ENCODE results near the gene WNT7B. TPM values are rescaled to one million over a fixed set of nuclear protein-coding genes. Genes with fewer than 3 reads are reported as not detected.

Gene WNT7B
- total RNA-seq, 1 donor from 2014 or later = 5.4 TPM

DNA sequence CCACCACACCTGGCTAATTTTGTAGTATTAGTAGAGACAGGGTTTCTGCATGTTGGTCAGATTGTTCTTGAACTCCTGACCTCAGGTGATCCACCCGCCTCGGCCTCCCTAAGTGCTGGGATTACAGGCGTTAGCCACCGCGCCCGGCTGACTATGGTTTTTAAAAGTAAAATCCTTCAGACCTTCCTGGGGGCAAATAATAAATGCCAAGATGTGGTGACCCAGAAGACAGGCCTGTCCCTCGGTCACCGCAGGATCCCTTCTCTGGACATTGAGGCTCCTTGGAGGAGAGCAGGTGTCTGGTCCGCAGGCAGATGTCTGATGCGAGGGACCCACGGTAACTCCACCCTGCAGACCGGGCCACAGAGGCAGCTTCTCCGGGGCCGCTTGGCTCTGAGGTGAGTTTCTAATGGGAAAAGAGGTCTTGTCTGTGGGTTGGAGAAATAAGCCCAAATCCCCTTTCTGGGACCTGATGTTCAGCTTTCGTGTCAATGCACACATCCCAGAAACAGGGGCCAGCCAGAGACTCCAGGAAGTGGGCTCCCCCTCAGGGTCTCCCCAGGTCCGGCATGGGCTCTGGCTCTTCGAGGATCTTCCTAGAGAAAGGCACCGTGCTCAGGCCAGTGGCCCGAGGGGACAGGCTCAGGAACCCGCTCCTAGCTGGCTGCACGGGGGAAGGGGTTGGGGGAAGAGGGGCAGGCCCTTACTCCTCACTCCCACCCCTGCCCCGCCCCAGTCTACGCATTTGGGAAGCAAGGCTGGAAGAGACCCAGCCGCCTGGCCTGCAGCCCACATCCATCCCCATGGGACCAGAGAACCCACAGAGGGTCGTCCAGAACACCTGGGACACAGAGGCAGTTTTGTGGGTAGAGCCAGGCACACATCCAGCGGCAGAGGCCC is 100.6 kb downstream of the WNT7B start:
- peaks cover 30% of the 10 kb centered on the region for H3K27me3 ChIP-seq
- ATAC-seq (no peak), DNase-seq (peak; percentile 52)
- TF ChIP-seq, protein P1, sequence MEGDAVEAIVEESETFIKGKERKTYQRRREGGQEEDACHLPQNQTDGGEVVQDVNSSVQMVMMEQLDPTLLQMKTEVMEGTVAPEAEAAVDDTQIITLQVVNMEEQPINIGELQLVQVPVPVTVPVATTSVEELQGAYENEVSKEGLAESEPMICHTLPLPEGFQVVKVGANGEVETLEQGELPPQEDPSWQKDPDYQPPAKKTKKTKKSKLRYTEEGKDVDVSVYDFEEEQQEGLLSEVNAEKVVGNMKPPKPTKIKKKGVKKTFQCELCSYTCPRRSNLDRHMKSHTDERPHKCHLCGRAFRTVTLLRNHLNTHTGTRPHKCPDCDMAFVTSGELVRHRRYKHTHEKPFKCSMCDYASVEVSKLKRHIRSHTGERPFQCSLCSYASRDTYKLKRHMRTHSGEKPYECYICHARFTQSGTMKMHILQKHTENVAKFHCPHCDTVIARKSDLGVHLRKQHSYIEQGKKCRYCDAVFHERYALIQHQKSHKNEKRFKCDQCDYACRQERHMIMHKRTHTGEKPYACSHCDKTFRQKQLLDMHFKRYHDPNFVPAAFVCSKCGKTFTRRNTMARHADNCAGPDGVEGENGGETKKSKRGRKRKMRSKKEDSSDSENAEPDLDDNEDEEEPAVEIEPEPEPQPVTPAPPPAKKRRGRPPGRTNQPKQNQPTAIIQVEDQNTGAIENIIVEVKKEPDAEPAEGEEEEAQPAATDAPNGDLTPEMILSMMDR (IDR thresholded peaks at IDR 0.05) = no peak
- peaks cover 6% of the 10 kb centered on the region for H3K9me3 ChIP-seq
- H3K4me1 ChIP-seq = peaks cover 4% of the 10 kb centered on the region
- intact Hi-C loops (cut with DNase I) = no loop called here
- no peak overlapping the region for H3K4me3 ChIP-seq
- H3K36me3 ChIP-seq = no peaks in the 10 kb centered on the region
- no peak overlapping the region for H3K27ac ChIP-seq

DNA sequence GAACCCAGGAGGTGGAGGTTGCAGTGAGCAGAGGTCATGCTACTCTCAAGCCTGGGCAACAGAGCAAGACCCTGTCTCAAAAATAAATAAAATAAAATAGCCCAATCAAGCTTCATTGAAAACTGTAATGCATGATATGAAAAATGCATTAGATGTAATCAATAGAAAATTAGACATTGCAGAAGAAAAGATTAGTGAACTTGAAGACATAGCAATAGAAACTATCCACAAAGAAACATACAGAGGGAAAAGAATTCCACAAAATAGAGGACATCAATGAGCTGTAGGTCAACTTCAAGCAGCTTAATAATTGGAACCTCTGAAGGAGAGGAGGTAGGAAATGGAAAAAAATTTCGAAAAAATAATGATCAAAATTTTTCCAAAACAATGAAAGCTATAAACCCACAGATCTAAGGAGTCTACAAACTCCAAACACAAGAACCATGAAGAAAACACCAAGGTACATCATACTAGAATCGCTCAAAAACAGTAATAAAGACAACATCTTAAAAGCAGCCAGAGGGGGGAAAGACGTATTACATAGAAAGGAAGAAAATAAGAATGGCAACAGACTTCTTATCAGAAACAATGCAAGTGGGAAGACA is 104.2 kb downstream of the WNT7B start:
- Histone ChIP-seq H3K9me3 (peaks cover 6% of the 10 kb centered on the region), H3K27me3 (peaks cover 8% of the 10 kb centered on the region), H3K27ac (no peak overlapping the region), H3K36me3 (no peaks in the 10 kb centered on the region), H3K4me1 (peaks cover under 1% of the 10 kb centered on the region), H3K4me3 (no peak overlapping the region)
- TF ChIP-seq, protein P1 (IDR thresholded peaks at IDR 0.05) = no peak
- ATAC-seq (no peak), DNase-seq (no peak)
- intact Hi-C loops (cut with DNase I) = no loop called here

DNA sequence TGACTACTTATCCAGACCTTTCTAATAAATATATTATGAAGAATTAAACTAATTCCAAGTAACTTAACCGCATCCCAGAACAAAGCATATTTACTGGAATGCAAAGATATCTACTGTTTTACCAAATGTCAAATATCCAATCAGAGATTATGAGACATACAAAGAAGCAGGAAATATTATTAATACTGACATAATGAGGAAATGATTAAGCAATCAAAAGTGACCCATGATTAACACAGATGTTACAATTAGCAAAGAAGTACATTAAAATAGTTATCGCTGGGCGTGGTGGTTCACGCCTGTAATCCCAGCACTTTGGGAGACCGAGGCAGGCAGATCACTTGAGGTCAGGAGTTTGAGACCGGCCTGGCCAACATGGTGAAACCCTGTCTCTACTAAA is 105.2 kb downstream of the WNT7B start:
- TF ChIP-seq, protein P1 (IDR thresholded peaks at IDR 0.05) = no peak
- H3K27me3 ChIP-seq = peaks cover 13% of the 10 kb centered on the region
- peaks cover 6% of the 10 kb centered on the region for H3K9me3 ChIP-seq
- DNase-seq = no peak
- no peak for ATAC-seq
- intact Hi-C loops (cut with DNase I) = no loop called here
- peaks cover 11% of the 10 kb centered on the region for H3K4me1 ChIP-seq
- H3K36me3 ChIP-seq = no peaks in the 10 kb centered on the region
- no peak overlapping the region for H3K27ac ChIP-seq
- H3K4me3 ChIP-seq = no peak overlapping the region

Other genes starting within 250 kb of the WNT7B start
- gene PPARA, start 173.4 kb upstream of the WNT7B start, total RNA-seq = 18.4 TPM